SK-N-SH (cell line): ENCODE measurements around the gene PDE4D. TPM values are rescaled to one million over a fixed set of nuclear protein-coding genes. Genes with fewer than 3 reads are reported as not detected.

Source experiments
- CTCF ChIA-PET: fragments of 300-600, 350-600 bp; formaldehyde crosslinking; extraction: SDS; loops from one replicate; lab custom pipeline; 2021; lab: Yijun Ruan, JAX
- POLR2A ChIA-PET: fragments of 350-600 bp; sonication (Branson Sonifier 250); formaldehyde crosslinking; extraction: SDS; loops from one replicate; lab custom pipeline; 2020; ENCODE audit warnings: antibody characterized with exemption, inconsistent platforms; lab: Yijun Ruan, JAX
- DNase-seq: peaks from one replicate; pipeline ENCODE4 v3.0.0; 2012
- H2AFZ ChIP-seq: fragments of 200-600 bp; sonication (generic); 2 replicates; pipeline ENCODE4 v1.8.1; 2016; ENCODE audit warnings: antibody characterized with exemption, mild to moderate bottlenecking, low read depth
- H3F3A ChIP-seq: fragments of 200-600 bp; sonication (generic); replicated peaks from 2 replicates; pipeline ENCODE3; 2016; ENCODE audit warnings: antibody characterized with exemption, mild to moderate bottlenecking; ENCODE audit not compliant: insufficient read depth
- H3K27ac ChIP-seq, 2 experiments: fragments of 200-500 bp in 1 of 2; fragments of 200-600 bp in 1 of 2; sonication (Bioruptor generic) in 1 of 2; sonication (generic), shearing (Covaris generic) in 1 of 2; 2 replicates each; pipeline versions ENCODE4 v1.5.1 to v1.6.1; 2014 to 2016; ENCODE audit warnings: low read depth in 2 of 2, inconsistent platforms in 1 of 2, low read length in 1 of 2, mild to moderate bottlenecking in 1 of 2, mixed read lengths in 1 of 2
- H3K27me3 ChIP-seq: fragments of 200-600 bp; sonication (generic), shearing (Covaris generic); 2 replicates; pipeline ENCODE4 v1.6.1; 2016; ENCODE audit warnings: mixed run types; ENCODE audit not compliant: insufficient read depth
- H3K36me3 ChIP-seq, 2 experiments: fragments of 200-500 bp in 1 of 2; fragments of 200-600 bp in 1 of 2; sonication (Bioruptor generic) in 1 of 2; sonication (generic) in 1 of 2; replicated peaks in 1 of 2; 2 replicates each; pipeline versions ENCODE3 to v1.5.1; 2014 to 2016; ENCODE audit warnings: low read length in 1 of 2, mild to moderate bottlenecking in 1 of 2; ENCODE audit not compliant: insufficient read depth in 2 of 2, control insufficient read depth in 1 of 2
- H3K4me1 ChIP-seq, 2 experiments: fragments of 200-500 bp in 1 of 2; fragments of 200-600 bp in 1 of 2; sonication (Bioruptor generic) in 1 of 2; sonication (generic), shearing (Covaris generic) in 1 of 2; 2 replicates each; pipeline versions ENCODE4 v1.5.1 to v1.6.1; 2014 to 2016; ENCODE audit warnings: low read depth in 1 of 2, low read length in 1 of 2, mixed run types in 1 of 2; ENCODE audit not compliant: insufficient read depth in 2 of 2, control insufficient read depth in 1 of 2
- H3K4me2 ChIP-seq: fragments of 200-600 bp; sonication (generic), shearing (Covaris generic); 2 replicates; pipeline ENCODE4 v1.6.1; 2017; ENCODE audit warnings: mixed run types
- H3K4me3 ChIP-seq, 2 experiments: fragments of 200-500 bp in 1 of 2; fragments of 200-600 bp in 1 of 2; sonication (Bioruptor generic) in 1 of 2; sonication (generic), shearing (Covaris generic) in 1 of 2; 2 replicates each; pipeline versions ENCODE4 v1.5.1 to v1.8.1; 2014 to 2016; ENCODE audit warnings: low read depth in 2 of 2, inconsistent platforms in 1 of 2, low read length in 1 of 2, mild to moderate bottlenecking in 1 of 2, mixed read lengths in 1 of 2, moderate library complexity in 1 of 2
- H3K79me2 ChIP-seq: fragments of 200-600 bp; sonication (generic); 2 replicates; pipeline ENCODE4 v1.8.1; 2017; ENCODE audit warnings: mild to moderate bottlenecking; ENCODE audit not compliant: insufficient read depth
- H3K9ac ChIP-seq: fragments of 200-600 bp; sonication (generic); 2 replicates; pipeline ENCODE4 v1.6.1; 2017; ENCODE audit warnings: mixed run types
- H3K9me2 ChIP-seq: fragments of 200-600 bp; sonication (generic); 2 replicates; pipeline ENCODE4 v1.6.1; 2017; ENCODE audit warnings: mixed run types
- H3K9me3 ChIP-seq: fragments of 200-600 bp; sonication (generic); 2 replicates; pipeline ENCODE4 v1.6.1; 2017; ENCODE audit warnings: mixed run types, mild to moderate bottlenecking, moderate library complexity
- H4K20me1 ChIP-seq: fragments of 200-600 bp; sonication (generic); 2 replicates; pipeline ENCODE4 v1.6.1; 2017; ENCODE audit warnings: mild to moderate bottlenecking, mixed run types; ENCODE audit not compliant: insufficient read depth
- ELF1 ChIP-seq: IDR thresholded peaks from 2 replicates; pipeline ENCODE4 v1.4.0; 2012
- FOXJ3 ChIP-seq: sonication (generic); formaldehyde crosslinking; IDR thresholded peaks from 2 replicates; pipeline ENCODE4 v1.5.1; 2020; ENCODE audit warnings: mild to moderate bottlenecking, missing genetic modification reagents
- FOXM1 ChIP-seq: IDR thresholded peaks from 2 replicates; pipeline ENCODE4 v1.4.0; 2012; ENCODE audit warnings: low read depth, mild to moderate bottlenecking
- GABPA ChIP-seq: IDR thresholded peaks from 2 replicates; pipeline ENCODE4 v1.4.0; 2012; ENCODE audit warnings: low read depth, mild to moderate bottlenecking
- NFIC ChIP-seq: IDR thresholded peaks from 2 replicates; pipeline ENCODE4 v1.4.0; 2012; ENCODE audit warnings: borderline replicate concordance
- PBX3 ChIP-seq: IDR thresholded peaks from 2 replicates; pipeline ENCODE4; 2012
- RAD21 ChIP-seq: IDR thresholded peaks from 2 replicates; pipeline ENCODE4 v1.6.1; 2012; ENCODE audit warnings: mild to moderate bottlenecking, low read length
- SIN3A ChIP-seq: IDR thresholded peaks from 2 replicates; pipeline ENCODE4 v1.6.1; 2012; ENCODE audit warnings: low read depth, mild to moderate bottlenecking, low read length, moderate library complexity, borderline replicate concordance
- TAF1 ChIP-seq: IDR thresholded peaks from 2 replicates; pipeline ENCODE4 v1.6.1; 2012; ENCODE audit warnings: low read depth, mild to moderate bottlenecking, low read length, moderate library complexity, borderline replicate concordance
- TCF12 ChIP-seq: IDR thresholded peaks from 2 replicates; pipeline ENCODE4 v1.4.0; 2012
- YY1 ChIP-seq: IDR thresholded peaks from 2 replicates; pipeline ENCODE4 v1.4.0; 2012; ENCODE audit warnings: low read depth, mild to moderate bottlenecking
- ZBTB33 ChIP-seq: IDR thresholded peaks from 2 replicates; pipeline ENCODE4 v1.4.0; 2012; ENCODE audit warnings: low read depth, borderline replicate concordance
- WGBS: methylation state at CpG from one replicate; pipeline ENCODE4 v1.1.6; 2017; ENCODE audit warnings: low lambda C conversion rate; 5-methylcytosine and 5-hydroxymethylcytosine counted together
- polyA plus RNA-seq, 3 experiments: library from polyadenylated mRNA; depleted of rRNA; stranded (reverse); fragments of >200 nt; gene quantifications; 2 replicates each; pipeline ENCODE4 v1.2.3, GENCODE V29; 2012
- TF ChIP-seq, protein P1 (sequence below): fragments of 150-350 bp; IDR thresholded peaks from 2 replicates; pipeline ENCODE4 v1.6.1; 2017; ENCODE audit warnings: antibody characterized with exemption, low read length, low read depth, borderline replicate concordance
- TF ChIP-seq, protein P2 (sequence below): IDR thresholded peaks from 2 replicates; pipeline ENCODE4 v1.6.1; 2012; ENCODE audit warnings: mild to moderate bottlenecking, low read depth, low read length, moderate library complexity
- TF ChIP-seq, protein P3 (sequence below): fragments of 200-600 bp; sonication (generic); IDR thresholded peaks from 2 replicates; pipeline ENCODE4 v1.6.1; 2017; ENCODE audit warnings: antibody characterized with exemption, mild to moderate bottlenecking, moderate library complexity

The PDE4D gene
- polyA plus RNA-seq, 1 of the 3 experiments (the other 2 are of a cell fraction): 2.4 TPM

DNA sequence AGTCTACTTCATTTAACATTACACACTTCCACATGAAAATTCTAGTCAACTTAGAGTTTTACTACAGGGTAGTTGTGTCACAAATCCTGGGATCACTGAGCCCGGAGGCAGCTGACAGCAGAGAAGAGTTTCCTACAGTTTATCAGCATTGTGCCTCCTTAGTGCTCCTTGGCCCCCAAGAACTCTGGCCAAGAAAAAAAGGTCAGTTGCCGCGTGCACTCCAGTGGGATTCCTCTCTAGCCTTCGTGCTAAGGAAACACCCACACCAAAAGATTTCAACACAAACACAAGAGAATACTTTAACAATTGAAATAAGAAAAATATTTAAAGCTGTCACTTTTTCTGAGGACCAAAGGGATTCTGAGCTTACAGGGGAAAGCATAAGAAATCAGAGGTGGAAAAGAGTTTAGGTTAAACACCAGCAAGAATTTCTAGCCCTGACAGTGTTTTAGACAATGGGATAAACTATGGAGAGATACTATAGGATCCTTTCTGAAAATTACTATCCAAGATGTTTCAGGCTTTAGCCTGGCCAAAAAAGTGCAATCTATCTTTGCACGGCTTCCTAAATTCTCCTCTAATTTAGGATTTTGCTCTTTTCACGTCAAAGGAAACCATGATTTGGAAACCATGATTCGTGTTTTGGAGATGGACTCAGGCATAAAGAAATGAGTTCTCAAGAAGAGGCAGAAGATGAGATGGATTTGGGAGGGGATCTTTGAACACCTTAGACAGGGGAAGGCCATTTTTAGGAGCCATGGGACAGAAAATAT, 703.9 kb downstream of the PDE4D start:
- H3K27me3 ChIP-seq: no peaks in the 10 kb centered on the region
- peaks cover 4% of the 10 kb centered on the region for H3F3A ChIP-seq
- WGBS: 82% methylated on average over 7 of the region's 7 CpGs
- no peak overlapping the region for H2AFZ ChIP-seq
- H3K27ac ChIP-seq: no peak overlapping the region
- H4K20me1 ChIP-seq: no peaks in the 10 kb centered on the region
- peaks cover 0 to 4% of the 10 kb centered on the region in 2 experiments; a peak in 2 of 4 replicates for H3K4me1 ChIP-seq
- no peak overlapping the region for H3K9ac ChIP-seq
- no peaks in the 10 kb centered on the region for H3K36me3 ChIP-seq
- POLR2A ChIA-PET: no interaction called here
- TF ChIP-seq GABPA (no peak), SIN3A (no peak), ZBTB33 (no peak), RAD21 (no peak), FOXJ3 (no peak), TAF1 (no peak), ELF1 (no peak), PBX3 (no peak), YY1 (no peak), NFIC (no peak), FOXM1 (no peak), TCF12 (no peak)
- TF ChIP-seq, protein P1, sequence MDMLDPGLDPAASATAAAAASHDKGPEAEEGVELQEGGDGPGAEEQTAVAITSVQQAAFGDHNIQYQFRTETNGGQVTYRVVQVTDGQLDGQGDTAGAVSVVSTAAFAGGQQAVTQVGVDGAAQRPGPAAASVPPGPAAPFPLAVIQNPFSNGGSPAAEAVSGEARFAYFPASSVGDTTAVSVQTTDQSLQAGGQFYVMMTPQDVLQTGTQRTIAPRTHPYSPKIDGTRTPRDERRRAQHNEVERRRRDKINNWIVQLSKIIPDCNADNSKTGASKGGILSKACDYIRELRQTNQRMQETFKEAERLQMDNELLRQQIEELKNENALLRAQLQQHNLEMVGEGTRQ: no peak
- TF ChIP-seq, protein P2, sequence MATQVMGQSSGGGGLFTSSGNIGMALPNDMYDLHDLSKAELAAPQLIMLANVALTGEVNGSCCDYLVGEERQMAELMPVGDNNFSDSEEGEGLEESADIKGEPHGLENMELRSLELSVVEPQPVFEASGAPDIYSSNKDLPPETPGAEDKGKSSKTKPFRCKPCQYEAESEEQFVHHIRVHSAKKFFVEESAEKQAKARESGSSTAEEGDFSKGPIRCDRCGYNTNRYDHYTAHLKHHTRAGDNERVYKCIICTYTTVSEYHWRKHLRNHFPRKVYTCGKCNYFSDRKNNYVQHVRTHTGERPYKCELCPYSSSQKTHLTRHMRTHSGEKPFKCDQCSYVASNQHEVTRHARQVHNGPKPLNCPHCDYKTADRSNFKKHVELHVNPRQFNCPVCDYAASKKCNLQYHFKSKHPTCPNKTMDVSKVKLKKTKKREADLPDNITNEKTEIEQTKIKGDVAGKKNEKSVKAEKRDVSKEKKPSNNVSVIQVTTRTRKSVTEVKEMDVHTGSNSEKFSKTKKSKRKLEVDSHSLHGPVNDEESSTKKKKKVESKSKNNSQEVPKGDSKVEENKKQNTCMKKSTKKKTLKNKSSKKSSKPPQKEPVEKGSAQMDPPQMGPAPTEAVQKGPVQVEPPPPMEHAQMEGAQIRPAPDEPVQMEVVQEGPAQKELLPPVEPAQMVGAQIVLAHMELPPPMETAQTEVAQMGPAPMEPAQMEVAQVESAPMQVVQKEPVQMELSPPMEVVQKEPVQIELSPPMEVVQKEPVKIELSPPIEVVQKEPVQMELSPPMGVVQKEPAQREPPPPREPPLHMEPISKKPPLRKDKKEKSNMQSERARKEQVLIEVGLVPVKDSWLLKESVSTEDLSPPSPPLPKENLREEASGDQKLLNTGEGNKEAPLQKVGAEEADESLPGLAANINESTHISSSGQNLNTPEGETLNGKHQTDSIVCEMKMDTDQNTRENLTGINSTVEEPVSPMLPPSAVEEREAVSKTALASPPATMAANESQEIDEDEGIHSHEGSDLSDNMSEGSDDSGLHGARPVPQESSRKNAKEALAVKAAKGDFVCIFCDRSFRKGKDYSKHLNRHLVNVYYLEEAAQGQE: no peak
- TF ChIP-seq, protein P3, sequence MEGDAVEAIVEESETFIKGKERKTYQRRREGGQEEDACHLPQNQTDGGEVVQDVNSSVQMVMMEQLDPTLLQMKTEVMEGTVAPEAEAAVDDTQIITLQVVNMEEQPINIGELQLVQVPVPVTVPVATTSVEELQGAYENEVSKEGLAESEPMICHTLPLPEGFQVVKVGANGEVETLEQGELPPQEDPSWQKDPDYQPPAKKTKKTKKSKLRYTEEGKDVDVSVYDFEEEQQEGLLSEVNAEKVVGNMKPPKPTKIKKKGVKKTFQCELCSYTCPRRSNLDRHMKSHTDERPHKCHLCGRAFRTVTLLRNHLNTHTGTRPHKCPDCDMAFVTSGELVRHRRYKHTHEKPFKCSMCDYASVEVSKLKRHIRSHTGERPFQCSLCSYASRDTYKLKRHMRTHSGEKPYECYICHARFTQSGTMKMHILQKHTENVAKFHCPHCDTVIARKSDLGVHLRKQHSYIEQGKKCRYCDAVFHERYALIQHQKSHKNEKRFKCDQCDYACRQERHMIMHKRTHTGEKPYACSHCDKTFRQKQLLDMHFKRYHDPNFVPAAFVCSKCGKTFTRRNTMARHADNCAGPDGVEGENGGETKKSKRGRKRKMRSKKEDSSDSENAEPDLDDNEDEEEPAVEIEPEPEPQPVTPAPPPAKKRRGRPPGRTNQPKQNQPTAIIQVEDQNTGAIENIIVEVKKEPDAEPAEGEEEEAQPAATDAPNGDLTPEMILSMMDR: no peak
- TF ChIP-seq, all 33 proteins: peak for 0
- CTCF ChIA-PET: interaction anchor here (0.7 to 10.0 kb wide), 23 partner anchors 12 to 609 kb away, joined by 3 to 137 read pairs (median 7); no protein-coding TSS in a partner anchor
- no peaks in the 10 kb centered on the region for H3K79me2 ChIP-seq
- no peaks in the 10 kb centered on the region for H3K9me2 ChIP-seq
- no peak overlapping the region for H3K4me2 ChIP-seq
- no peak overlapping the region for H3K4me3 ChIP-seq
- no peaks in the 10 kb centered on the region for H3K9me3 ChIP-seq
- no peak for DNase-seq
